Stimulated activated CD4-positive, alpha-beta T cell treated with anti-CD3 and anti-CD28 coated beads, Interleukin-15, amount 100 ng/mL, for 48 hours (primary cell): ENCODE results near the gene GPC5.

Experiments used
- DNase-seq, 2 donors: peaks; one replicate each; pipeline ENCODE4 v3.0.0-alpha.2; 2020; ENCODE audit warnings: low read depth in 2 of 2

The GPC5 gene

GRCh38 chr13:91537376-91537775 lies 139.0 kb downstream of the GPC5 start:
- no peak for DNase-seq

DNA sequence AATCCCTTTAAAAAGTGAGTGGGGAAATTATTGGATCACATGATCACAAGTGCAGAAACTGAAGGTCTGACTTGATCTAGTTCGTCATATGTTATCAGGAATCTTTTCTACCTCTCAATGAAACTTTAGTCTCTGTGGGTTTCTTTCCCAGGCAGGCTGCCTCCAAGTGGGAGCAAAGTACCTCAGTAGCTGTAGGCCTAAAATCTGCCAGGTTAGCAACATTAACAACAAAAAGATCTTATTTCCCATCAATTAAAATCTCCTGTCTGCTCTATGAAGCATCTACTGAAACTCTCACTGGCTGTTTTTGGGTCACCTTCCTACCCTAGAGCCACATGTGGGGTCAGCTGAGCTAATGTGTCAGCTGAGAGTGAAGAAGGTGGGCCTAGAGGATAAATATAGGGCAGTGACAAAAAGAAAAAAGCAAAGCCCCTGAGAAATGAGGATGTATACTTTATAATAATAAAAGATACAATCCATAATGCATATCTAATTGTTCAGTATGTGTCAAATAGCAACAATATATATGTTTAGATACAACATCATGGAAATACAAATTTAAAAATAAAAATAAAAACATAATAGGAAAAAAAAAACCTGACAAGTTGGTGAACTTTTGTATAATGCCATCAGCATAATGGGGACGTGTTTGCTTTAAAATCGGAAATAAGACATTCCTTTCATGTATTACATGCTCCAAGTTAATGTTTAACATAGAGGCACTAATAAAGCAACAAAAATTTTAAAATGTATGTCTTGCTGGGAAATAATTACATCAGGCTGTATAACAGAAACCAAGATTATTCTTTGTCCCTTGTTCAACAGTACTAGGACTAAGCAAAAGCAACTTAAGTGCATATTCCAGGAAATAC lies 141.1 kb downstream of the GPC5 start:
- no peak for DNase-seq

DNA sequence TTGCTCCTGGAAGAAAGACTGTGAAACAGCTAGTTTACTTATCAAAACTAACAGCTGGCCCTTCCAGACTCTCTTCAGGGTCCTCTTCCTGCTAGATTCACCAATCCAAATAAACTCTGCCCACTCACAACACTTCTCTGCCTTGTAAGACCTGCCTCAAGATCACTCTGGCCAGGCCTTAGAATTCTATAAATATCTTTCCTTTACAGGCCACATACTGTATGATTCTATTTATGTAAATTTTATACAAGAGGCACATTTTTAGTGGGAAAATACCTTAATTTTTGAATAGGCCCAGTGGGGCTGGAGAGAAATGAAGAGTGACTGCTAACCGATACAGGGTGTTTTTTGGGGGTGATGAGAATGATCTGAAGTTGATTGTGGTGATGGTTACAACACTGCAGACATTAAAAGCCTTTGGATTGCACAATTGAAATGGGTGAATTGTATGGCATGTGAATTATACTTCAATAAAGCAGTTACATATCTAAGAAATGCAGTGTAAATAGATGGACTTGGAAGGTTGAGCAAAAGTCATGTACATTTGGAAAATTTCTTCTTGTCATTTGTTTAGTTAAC lies 141.8 kb downstream of the GPC5 start:
- no peak for DNase-seq

GRCh38 chr13:91544723-91545122 lies 146.3 kb downstream of the GPC5 start:
- DNase-seq: no peak

DNA sequence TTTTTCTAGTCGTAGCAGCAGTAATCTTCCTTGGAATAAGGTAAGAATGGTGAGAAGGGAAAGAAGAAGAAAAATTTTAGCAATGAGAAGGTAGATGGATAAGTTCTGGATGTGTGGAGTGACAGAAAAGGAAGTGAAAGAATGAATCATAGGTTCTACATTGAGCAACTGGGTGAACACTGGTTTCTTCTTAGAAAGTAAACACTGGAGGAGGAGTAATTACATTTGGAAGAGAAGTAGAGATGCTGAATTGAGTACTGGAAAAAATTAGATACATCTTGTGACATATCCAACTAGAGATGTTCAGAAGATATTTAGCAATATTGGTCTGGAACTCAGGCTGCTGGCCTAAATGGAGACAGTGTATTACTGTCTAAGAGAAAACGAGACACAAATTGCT lies 148.5 kb downstream of the GPC5 start:
- no peak for DNase-seq

DNA sequence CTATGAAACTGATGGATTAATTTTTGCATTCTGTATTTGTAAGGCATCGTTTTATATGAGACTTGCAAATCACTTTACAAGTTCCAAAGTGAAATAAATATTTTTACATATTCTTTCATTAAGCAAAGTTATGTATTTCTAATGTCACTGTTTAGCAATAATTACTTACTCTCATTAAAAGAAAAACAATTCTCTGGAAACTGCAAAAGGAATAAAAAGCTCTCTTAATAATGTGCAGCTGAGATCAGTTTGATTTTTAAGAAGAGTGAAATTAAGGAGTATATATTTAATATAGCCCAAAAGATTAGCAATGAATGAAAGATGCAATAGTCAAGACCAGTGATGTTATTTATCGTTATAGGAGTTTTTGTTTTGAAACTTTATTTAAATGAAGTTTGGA lies 155.2 kb downstream of the GPC5 start:
- no peak for DNase-seq

- no peak for DNase-seq
Observed at GRCh38 chr13:91554101-91554500, 155.7 kb downstream of the GPC5 start.

DNA sequence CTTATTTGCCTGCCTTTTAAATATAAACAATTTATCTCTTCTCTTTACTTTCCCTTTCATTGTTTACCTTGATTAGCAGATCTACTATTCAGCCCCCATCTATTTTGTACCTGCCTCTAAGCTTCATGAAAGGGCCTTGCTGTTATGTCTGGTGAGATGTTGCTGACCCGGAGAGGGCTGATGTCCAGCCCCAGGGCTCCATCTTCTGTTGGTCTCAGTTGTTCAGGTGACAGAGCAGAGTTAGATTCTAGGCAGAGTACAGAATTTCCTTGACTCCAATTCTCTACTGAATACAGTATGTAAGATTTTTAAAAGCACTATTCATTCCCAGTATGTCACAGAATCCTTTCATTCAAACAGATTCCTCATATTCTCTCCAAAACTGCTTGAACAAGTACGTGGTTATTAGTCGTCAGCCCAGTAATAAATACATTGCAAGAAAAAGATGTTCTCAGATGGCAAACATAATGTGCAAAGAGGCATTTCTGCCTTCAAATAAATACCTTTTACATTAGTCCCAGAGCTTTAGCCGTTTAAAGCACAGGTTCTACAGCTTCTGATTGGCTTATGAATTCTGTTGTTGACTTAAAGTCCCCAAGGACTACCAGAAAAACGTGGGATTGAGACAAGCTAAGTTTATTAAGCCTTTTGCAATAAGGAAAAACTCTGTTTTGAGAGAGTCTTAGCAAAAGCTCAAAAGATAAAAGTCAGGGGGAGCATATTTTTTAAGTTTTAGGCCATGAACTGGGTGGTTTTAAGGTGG lies 159.1 kb downstream of the GPC5 start:
- DNase-seq: no peak

DNA sequence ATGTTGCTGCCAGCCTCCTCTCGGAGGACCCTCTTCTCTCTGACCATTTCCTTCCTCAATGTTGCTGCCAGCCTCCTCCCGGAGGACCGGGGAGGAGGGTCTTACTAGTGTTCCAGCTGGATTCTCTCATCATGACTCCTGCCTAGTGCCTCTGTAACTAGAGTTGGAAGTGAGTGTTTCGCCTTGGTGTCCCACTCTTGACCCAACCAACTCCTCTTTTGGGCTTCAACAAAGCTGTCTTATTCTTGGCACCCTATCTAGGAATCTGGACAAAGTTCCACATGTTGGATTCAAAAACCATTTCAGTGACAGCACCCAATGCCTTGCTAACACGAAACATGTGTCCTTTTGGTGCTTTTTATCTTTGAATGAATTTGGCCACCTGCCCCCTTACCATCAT lies 165.4 kb downstream of the GPC5 start:
- DNase-seq: no peak

GRCh38 chr13:91564396-91564795 lies 166.0 kb downstream of the GPC5 start:
- DNase-seq: no peak

DNA sequence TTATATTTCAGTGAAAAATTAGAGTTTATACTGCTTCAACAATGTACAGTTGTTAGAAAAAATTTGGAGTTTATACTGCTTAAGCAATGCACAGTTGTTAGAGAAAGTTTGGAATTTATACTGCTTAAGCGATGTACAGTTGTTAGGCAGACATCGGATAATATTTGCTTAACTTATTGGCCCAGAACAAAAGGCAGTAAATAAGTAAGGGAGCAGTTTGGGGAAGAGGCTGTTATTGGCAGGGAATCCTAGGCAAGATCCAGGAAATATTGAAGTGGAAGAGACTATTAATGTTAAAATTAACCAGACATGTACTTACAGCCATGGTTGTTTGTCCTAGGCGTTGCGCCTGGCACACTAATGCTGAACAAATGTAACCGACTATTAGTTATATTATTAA lies 166.9 kb downstream of the GPC5 start:
- no peak for DNase-seq

DNA sequence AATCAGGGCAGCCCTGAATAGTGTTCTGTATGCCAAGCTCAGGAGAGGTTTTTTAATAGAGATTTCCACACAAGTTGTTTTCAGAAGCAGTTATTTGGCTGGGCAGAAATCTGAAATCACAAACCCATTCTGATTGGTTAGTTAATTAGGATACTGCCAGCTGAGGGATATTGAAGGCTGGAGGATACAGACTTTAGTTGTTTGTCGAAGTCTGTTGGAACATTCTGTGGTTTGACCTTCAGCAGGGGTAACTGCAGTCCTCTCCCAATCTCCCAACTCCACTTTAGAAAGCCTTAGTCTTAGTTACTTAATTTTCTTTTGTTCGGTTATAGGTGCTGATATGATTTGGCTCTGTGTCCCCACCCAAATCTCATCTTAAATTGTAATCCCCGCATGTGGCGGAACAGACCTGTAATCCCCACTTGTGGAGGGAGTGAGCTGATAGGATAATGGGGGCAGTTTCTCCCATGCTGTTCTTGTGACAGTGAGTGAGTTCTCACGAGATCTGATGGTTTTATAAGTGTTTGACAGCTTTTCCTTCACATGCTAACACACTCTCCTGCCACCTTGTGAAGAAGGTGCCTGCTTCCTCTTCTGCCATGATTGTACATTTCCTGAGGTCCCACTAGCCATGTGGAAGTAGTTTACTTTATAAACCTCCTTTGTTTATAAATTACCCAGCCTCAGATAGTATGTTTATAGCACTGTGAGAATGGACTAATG lies 169.2 kb downstream of the GPC5 start:
- DNase-seq: no peak

DNA sequence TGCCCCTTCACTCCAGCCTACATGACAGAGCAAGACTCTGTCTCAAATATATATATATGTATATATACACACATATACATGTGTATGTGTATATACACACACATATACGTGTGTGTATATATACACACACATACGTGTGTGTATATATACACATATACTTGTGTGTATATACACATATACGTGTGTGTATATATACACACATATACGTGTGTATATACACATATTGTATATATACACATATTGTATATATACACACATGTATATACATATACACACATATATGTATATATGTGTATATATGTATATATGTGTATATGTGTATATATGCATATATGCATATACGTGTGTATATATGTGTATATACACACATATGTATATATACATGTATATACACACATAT lies 173.3 kb downstream of the GPC5 start:
- no peak for DNase-seq

DNA sequence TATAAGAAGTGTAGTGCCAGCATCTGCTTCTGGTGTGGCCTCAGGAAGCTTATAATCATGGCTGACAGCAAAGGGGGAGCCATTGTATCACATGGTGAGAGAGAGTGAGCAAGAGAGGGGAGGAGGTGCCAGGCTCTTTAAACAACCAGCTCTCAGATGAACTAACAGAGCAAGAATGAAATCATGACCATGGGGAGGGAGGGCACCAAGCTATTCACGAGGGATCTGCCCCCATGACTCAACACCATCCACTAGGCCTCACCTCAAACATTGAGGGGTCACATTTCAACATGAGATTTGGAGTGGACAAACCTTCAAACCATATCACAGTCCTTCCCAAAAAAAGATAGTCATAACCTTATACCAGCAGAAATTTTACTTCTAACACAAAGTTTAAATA lies 174.0 kb downstream of the GPC5 start:
- no peak for DNase-seq

GRCh38 chr13:91572944-91573598 lies 174.7 kb downstream of the GPC5 start:
- no peak for DNase-seq

DNA sequence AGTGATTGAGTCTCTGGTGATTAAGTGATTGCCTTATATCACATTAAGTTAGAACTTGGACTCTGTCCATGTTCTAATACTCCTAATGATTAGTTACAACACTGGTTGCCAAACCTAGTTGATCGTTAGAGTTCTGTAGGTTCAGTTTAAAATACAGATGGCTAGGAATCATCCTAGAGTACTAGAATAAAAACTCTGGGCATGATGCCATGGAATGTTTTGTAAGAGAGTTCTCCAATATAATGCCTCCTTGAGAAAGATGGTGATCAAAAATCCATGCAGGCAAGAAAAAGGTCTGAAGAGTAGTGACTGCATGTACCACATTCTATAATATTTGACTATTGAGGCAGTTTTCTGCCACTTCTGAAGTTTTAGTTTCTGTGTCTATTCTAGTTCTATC lies 176.3 kb downstream of the GPC5 start:
- no peak for DNase-seq

DNA sequence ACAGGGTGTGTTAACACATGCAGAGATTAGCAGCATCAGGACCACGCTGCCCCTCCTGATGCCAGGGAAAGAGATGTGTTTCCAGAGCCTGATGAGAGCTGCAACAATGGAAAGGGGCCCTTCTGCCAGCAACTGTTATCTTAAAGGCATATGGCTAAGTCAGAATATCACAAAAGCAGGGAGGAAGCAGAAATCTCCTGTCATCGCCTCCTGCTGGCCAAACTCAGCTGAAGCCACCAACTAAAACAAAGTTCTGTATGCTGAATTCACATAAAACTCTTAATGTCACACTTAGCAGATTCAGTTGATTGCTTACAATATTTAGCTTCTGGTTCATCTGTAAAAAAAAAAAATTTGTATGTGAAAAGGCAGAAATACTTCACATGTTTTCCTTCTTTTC lies 178.2 kb downstream of the GPC5 start:
- no peak for DNase-seq

DNA sequence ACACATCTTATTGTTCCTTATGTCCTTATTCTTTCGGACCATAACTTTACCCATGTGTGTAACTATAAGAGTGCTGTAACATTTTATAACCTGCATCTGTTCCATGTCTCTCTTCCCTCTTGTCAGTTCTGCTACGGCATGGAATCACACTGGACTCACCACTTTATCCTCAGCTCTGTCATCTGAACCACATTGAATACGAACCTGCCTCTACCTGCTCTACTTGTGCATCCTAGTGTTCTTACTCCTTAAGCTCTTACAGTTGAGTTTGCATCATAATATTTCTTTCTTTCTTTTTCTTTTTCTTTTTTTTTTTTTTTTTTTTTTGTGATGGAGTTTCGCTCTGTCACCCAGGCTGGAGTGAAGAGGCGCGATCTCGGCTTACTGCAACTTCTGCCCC lies 180.9 kb downstream of the GPC5 start:
- DNase-seq: no peak

- no peak for DNase-seq
Observed at GRCh38 chr13:91580749-91581148, 182.3 kb downstream of the GPC5 start.

GRCh38 chr13:91586609-91587008 lies 188.2 kb downstream of the GPC5 start:
- DNase-seq: no peak

GRCh38 chr13:91588541-91588940 lies 190.1 kb downstream of the GPC5 start:
- no peak for DNase-seq
